Tibial artery (tissue), 4 donors: ENCODE results near the gene SNX25.

Experiments used
- DNase-seq, 2 donors: peaks; one replicate each; pipeline ENCODE4 v3.0.0-alpha.2; 2019
- H3K27ac ChIP-seq, 2 donors: fragments of 200-600 bp; sonication (generic) in 1 of 2; 1 replicate in 1 of 2; 2 replicates in 1 of 2; pipeline ENCODE4 v1.5.1; 2018 to 2019; ENCODE audit warnings: mild to moderate bottlenecking in 1 of 2
- H3K27me3 ChIP-seq, 2 donors: fragments of 200-600 bp; sonication (generic) in 1 of 2; one replicate each; pipeline versions ENCODE4 v1.5.1 to v1.6.0; 2016 to 2019
- H3K36me3 ChIP-seq, 3 donors: fragments of 200-600 bp; sonication (generic) in 2 of 3; one replicate each; pipeline ENCODE4 v1.5.1; 2016 to 2019; ENCODE audit warnings: mild to moderate bottlenecking in 2 of 3
- H3K4me1 ChIP-seq, 4 donors: fragments of 200-600 bp; sonication (generic) in 2 of 4; 1 replicate in 3 of 4; 2 replicates in 1 of 4; pipeline ENCODE4 v1.5.1; 2016 to 2019
- H3K4me3 ChIP-seq, 2 donors: fragments of 200-600 bp; sonication (generic) in 1 of 2; 1 replicate in 1 of 2; 2 replicates in 1 of 2; pipeline ENCODE4 v1.5.1; 2018 to 2019; ENCODE audit warnings: mild to moderate bottlenecking in 2 of 2
- H3K9me3 ChIP-seq, 3 donors: fragments of 200-600 bp; sonication (generic) in 1 of 3; one replicate each; pipeline ENCODE4 v1.5.1; 2016 to 2019
- intact Hi-C: fragments of 100-400 bp; cut with DNase I; formaldehyde crosslinking; loops from one replicate; pipeline ENCODE4 v1.15.0; 2023; ENCODE audit warnings: low total_unique reads
- TF ChIP-seq, protein P1 (sequence below), 2 experiments: fragments of 200-600 bp in 1 of 2; fragments of 450-650 bp in 1 of 2; IDR thresholded peaks; one replicate each; pipeline ENCODE4 v1.5.1; 2017 to 2019; ENCODE audit warnings: antibody characterized with exemption in 2 of 2, mild to moderate bottlenecking in 1 of 2, moderate library complexity in 1 of 2

SNX25 gene

DNA sequence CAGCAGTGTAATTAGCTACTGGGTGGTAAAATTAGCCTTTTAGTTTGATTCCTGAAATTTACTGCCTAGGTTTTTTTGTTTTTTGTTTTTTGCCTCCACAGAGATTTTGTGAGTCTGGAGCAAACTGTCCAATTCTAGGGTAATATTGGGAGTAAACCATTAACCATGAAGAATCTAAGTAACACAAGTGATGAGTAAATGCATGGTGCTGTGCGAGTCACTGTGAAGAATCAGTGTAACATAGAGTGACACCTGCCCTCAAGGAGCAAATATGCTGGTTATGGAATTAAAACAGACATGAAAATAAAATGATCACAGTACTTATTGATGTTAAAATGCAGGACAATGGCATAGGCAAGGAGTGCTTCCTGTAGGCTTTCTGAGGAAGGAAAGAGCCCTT lies 126.2 kb downstream of the SNX25 start:
- Histone ChIP-seq H3K4me1 (peaks cover 0 to 7% (median 0%) of the 10 kb centered on the region in 4 donors), H3K9me3 (no peaks in the 10 kb centered on the region), H3K27me3 (no peaks in the 10 kb centered on the region), H3K4me3 (no peak overlapping the region), H3K36me3 (peaks cover 0 to 6% (median under 1%) of the 10 kb centered on the region in 3 donors), H3K27ac (no peak overlapping the region)
- DNase-seq: no peak
- intact Hi-C loops: no loop called here
- TF ChIP-seq, protein P1, sequence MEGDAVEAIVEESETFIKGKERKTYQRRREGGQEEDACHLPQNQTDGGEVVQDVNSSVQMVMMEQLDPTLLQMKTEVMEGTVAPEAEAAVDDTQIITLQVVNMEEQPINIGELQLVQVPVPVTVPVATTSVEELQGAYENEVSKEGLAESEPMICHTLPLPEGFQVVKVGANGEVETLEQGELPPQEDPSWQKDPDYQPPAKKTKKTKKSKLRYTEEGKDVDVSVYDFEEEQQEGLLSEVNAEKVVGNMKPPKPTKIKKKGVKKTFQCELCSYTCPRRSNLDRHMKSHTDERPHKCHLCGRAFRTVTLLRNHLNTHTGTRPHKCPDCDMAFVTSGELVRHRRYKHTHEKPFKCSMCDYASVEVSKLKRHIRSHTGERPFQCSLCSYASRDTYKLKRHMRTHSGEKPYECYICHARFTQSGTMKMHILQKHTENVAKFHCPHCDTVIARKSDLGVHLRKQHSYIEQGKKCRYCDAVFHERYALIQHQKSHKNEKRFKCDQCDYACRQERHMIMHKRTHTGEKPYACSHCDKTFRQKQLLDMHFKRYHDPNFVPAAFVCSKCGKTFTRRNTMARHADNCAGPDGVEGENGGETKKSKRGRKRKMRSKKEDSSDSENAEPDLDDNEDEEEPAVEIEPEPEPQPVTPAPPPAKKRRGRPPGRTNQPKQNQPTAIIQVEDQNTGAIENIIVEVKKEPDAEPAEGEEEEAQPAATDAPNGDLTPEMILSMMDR (IDR thresholded peaks at IDR 0.05): no peak

- intact Hi-C loops: no loop called here
- DNase-seq: no peak
- TF ChIP-seq, protein P1 (IDR thresholded peaks at IDR 0.05): no peak
- Histone ChIP-seq H3K36me3 (peaks cover 0 to 26% (median 23%) of the 10 kb centered on the region in 3 donors), H3K27me3 (no peaks in the 10 kb centered on the region), H3K27ac (no peak overlapping the region), H3K4me1 (peaks cover 0 to 14% (median 4%) of the 10 kb centered on the region in 4 donors), H3K4me3 (no peak overlapping the region), H3K9me3 (no peaks in the 10 kb centered on the region)
Measured at GRCh38 chr4:185339941-185340340, 130.5 kb downstream of the SNX25 start.

GRCh38 chr4:185341377-185341776 lies 132.0 kb downstream of the SNX25 start:
- Histone ChIP-seq H3K9me3 (no peaks in the 10 kb centered on the region), H3K36me3 (peaks cover 0 to 26% (median 23%) of the 10 kb centered on the region in 3 donors), H3K27ac (no peak overlapping the region), H3K27me3 (no peaks in the 10 kb centered on the region), H3K4me1 (peaks cover 0 to 20% (median 7%) of the 10 kb centered on the region in 4 donors), H3K4me3 (no peak overlapping the region)
- intact Hi-C loops: no loop called here
- DNase-seq: no peak
- TF ChIP-seq, protein P1 (IDR thresholded peaks at IDR 0.05): no peak

GRCh38 chr4:185341841-185342240 lies 132.4 kb downstream of the SNX25 start:
- Histone ChIP-seq H3K4me3 (no peak overlapping the region), H3K36me3 (peaks cover 0 to 28% (median 25%) of the 10 kb centered on the region in 3 donors), H3K4me1 (peaks cover 0 to 20% (median 7%) of the 10 kb centered on the region in 4 donors), H3K27me3 (no peaks in the 10 kb centered on the region), H3K9me3 (no peaks in the 10 kb centered on the region), H3K27ac (no peak overlapping the region)
- intact Hi-C loops: no loop called here
- no peak for DNase-seq
- TF ChIP-seq, protein P1 (IDR thresholded peaks at IDR 0.05): no peak

GRCh38 chr4:185343726-185344581 lies 134.6 kb downstream of the SNX25 start:
- H3K27me3 ChIP-seq: no peaks in the 10 kb centered on the region
- H3K36me3 ChIP-seq: peaks cover 3 to 36% (median 35%) of the 10 kb centered on the region in 3 donors
- H3K9me3 ChIP-seq: no peaks in the 10 kb centered on the region
- TF ChIP-seq, protein P1 (IDR thresholded peaks at IDR 0.05): no peak
- intact Hi-C loops: no loop called here
- H3K27ac ChIP-seq: peak overlapping the region; percentile 68 to 72
- peaks cover 0 to 20% (median 7%) of the 10 kb centered on the region in 4 donors for H3K4me1 ChIP-seq
- H3K4me3 ChIP-seq: peak overlapping the region; percentile 6 to 22
- DNase-seq: peak in 1 of 2 donors; percentile 21
